ENCODE results near the gene GLIS2.

GRCh38 chr16:4337540-4338088 is 21.7 kb downstream of the GLIS2 start:
- TF ChIP-seq, protein P1, sequence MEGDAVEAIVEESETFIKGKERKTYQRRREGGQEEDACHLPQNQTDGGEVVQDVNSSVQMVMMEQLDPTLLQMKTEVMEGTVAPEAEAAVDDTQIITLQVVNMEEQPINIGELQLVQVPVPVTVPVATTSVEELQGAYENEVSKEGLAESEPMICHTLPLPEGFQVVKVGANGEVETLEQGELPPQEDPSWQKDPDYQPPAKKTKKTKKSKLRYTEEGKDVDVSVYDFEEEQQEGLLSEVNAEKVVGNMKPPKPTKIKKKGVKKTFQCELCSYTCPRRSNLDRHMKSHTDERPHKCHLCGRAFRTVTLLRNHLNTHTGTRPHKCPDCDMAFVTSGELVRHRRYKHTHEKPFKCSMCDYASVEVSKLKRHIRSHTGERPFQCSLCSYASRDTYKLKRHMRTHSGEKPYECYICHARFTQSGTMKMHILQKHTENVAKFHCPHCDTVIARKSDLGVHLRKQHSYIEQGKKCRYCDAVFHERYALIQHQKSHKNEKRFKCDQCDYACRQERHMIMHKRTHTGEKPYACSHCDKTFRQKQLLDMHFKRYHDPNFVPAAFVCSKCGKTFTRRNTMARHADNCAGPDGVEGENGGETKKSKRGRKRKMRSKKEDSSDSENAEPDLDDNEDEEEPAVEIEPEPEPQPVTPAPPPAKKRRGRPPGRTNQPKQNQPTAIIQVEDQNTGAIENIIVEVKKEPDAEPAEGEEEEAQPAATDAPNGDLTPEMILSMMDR (conservative IDR thresholded peaks at IDR 0.05; ENCODE audit: low read length) = no peak
- TF ChIP-seq EZH2phosphoT487 (IDR thresholded peaks at IDR 0.05; ENCODE audit: borderline replicate concordance) = no peak

Measured in Loucy (cell line).